T-helper 2 cell treated with Interferon-gamma antibody and Interleukin-4, amounts not matched to agents 5 μg/mL and 100 μg/mL, for 36 hours (primary cell): Measurements from ENCODE around the gene STMN3.
A peak's percentile ranks its signal among the peaks of the same experiment; 100 is the strongest.
"Not testable (repeated sequence)": the region's sequence is repeated elsewhere in the genome, so short reads cannot be mapped to it uniquely, and the experiment has no call there.

Experiments
- DNase-seq: peaks from one replicate; pipeline ENCODE4 v3.0.0; 2021; ENCODE audit warnings: low spot score
- H3K27ac Mint-ChIP-seq: one replicate; pipeline ENCODE4 v1.8.0; 2021; ENCODE audit warnings: mild to moderate bottlenecking, mixed read lengths
- H3K27me3 Mint-ChIP-seq: one replicate; pipeline ENCODE4 v1.8.0; 2021; ENCODE audit warnings: low read depth, mixed read lengths
- H3K36me3 Mint-ChIP-seq: one replicate; pipeline ENCODE4 v1.8.0; 2021; ENCODE audit warnings: low read depth, mixed read lengths
- H3K4me1 Mint-ChIP-seq: one replicate; pipeline ENCODE4 v1.8.0; 2021; ENCODE audit warnings: low read depth, mixed read lengths
- H3K4me3 Mint-ChIP-seq: one replicate; pipeline ENCODE4 v1.8.0; 2022; ENCODE audit warnings: mild to moderate bottlenecking, moderate library complexity, mixed read lengths
- H3K9me3 Mint-ChIP-seq: one replicate; pipeline ENCODE4 v1.8.0; 2021; ENCODE audit warnings: mixed read lengths

STMN3 gene

DNA sequence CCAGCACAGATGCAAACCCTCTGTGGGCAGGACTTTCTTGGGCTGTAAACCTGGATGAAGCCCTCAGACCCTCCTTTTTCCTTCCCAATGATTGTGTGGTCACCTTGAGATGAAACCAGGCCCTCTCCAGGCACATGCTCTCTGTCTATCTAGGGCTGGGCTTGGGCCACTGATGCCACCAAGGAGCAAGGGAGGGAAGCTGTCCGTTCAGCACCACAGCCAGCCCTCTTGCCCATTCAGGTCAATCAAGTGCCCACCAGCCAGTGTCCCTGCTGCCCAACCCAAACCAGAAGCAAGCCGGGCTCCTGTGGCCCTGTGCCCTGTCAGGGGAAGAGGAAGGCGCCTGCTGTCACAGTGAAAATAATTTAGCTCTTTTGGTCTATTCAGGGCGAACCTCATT, 8.0 kb downstream of the STMN3 start:
- peaks cover 8% of the 10 kb centered on the region for H3K27me3 Mint-ChIP-seq
- no peak for DNase-seq
- no peak overlapping the region for H3K4me3 Mint-ChIP-seq

DNA sequence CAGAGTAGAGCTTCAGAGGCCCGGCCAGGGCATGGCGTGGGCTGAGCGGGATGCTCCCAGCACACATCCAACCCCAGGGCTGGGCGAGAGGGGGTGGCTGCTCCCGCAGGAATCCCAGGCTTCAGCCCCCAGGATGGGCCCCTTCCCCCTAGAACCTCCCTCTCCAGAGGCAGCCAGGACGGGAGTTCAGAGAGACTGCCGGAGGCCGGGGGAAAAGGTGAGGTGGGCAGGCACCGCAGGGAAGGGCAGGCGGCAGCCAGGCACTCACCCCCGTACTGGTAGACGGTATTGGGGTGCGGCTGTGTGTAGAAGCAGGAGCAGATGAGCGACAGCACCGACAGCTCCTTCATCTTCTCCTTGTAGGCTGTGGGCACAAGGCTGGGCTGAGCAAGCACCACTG, 9.3 kb downstream of the STMN3 start:
- Mint-ChIP-seq H3K27ac (no peak overlapping the region), H3K4me3 (no peak overlapping the region), H3K27me3 (peaks cover 8% of the 10 kb centered on the region), H3K4me1 (peaks cover 9% of the 10 kb centered on the region), H3K36me3 (peaks cover 9% of the 10 kb centered on the region), H3K9me3 (no peaks in the 10 kb centered on the region)
- no peak for DNase-seq

More for the DNA sequence above, 8.0 kb downstream of the STMN3 start:
- Mint-ChIP-seq H3K27ac (no peak overlapping the region), H3K9me3 (no peaks in the 10 kb centered on the region), H3K36me3 (no peaks in the 10 kb centered on the region), H3K4me1 (peaks cover 1% of the 10 kb centered on the region)

DNA sequence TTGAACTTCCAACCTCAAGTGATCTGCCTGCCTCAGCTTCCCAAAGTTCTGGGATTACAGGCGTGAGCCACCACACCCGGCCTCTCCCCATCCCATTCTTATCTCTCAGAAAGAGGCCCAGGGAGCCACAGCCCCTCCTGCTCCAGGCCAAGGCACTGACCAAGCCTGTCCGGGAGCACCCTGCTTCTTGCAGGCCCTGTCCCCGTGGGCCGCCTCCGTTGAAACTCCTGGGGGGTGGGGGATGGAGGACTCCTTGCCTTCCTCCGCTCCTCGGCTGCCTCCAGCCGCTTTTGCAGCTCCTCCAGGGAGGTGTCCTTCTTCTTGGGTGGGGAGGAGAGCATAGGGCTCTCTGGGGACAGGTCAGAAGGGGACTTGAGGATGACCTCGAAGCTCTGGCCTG, 9.7 kb downstream of the STMN3 start:
- Mint-ChIP-seq H3K27ac (no peak overlapping the region), H3K9me3 (no peaks in the 10 kb centered on the region), H3K27me3 (peaks cover 8% of the 10 kb centered on the region), H3K4me3 (peak overlapping the region; percentile 71), H3K36me3 (peaks cover 9% of the 10 kb centered on the region), H3K4me1 (peaks cover 10% of the 10 kb centered on the region)
- DNase-seq, result no peak

DNA sequence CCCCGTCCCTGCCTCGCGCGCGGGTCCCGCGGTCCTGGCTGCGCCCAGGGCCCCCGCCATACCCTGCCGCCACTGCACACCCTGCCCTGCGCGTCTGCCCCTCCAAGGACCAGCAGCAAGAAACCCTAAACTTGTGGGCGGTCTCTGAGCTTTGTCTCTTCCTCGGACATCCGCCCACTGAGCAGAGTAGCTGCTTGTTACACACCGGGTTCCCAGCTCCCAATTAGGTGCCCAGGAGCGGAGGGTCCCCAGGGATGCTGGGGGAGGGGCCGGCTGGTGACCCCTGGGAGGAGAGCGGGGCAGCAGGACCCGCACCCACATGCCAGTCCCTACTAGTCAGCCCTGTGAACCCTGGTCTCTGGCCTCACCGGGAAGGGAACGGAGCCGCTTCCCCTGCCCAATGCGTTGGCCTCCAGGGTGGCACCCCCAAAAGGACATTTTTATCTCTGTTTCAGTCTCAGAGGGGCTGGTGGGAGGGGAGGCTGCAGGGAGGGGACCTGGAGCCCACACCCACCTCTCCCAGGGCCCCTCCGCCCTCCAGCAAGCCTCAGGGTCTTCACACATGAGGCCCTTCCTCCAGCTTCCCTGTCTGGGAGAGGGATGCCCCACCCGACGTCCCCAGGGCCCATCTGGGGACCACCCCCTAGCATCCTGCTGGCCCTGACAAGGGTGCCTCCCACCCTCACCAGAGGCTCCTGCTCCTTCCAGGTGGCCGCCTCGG, 10.5 kb downstream of the STMN3 start:
- peaks cover 11% of the 10 kb centered on the region for H3K36me3 Mint-ChIP-seq
- peak overlapping the region; percentile 71 for H3K4me3 Mint-ChIP-seq
- DNase-seq, result no peak
- H3K27me3 Mint-ChIP-seq, result peaks cover 8% of the 10 kb centered on the region
- peak overlapping the region; percentile 74 for H3K27ac Mint-ChIP-seq
- peaks cover 13% of the 10 kb centered on the region for H3K4me1 Mint-ChIP-seq
- H3K9me3 Mint-ChIP-seq, result no peaks in the 10 kb centered on the region

DNA sequence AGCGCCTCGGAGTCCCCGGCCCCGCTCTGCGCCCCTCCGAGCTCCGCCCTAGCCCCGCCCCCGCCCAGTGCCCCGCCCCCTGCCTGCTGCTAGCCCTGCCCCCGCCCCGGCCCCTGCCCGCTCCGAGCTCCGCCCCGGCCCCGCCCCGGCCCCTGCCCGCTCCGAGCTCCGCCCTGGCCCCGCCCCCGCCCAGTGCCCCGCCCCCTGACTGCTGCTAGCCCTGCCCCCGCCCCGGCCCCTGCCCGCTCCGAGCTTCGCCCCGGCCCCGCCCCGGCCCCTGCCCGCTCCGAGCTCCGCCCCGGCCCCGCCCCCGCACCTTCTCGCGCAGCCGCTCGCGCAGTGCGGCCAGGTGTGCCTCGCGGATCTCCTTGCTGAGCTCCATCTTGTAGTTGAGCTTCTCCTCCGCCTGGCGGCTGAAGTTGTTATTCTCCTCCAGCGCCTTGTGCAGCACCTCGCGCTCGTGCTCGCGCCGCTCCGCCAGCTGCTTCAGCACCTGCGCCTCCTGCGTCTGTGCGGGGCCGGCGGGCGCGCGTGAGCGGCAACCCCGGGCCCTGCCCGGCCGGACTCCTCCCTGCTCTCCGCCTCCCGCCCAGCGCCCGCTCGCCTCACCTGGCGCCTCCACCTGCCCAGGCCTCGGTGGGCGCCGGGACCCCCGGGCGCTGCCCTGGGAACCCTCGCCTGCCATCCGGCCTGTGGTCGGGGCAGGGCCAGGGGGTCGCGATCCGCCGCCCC, 11.3 kb downstream of the STMN3 start:
- DNase-seq, result peak; percentile 92
- Mint-ChIP-seq H3K36me3 (peaks cover 11% of the 10 kb centered on the region), H3K9me3 (no peaks in the 10 kb centered on the region), H3K27ac (peak overlapping the region; percentile 62), H3K4me1 (peaks cover 19% of the 10 kb centered on the region), H3K4me3 (peak overlapping the region; percentile 51), H3K27me3 (peaks cover 8% of the 10 kb centered on the region)

DNA sequence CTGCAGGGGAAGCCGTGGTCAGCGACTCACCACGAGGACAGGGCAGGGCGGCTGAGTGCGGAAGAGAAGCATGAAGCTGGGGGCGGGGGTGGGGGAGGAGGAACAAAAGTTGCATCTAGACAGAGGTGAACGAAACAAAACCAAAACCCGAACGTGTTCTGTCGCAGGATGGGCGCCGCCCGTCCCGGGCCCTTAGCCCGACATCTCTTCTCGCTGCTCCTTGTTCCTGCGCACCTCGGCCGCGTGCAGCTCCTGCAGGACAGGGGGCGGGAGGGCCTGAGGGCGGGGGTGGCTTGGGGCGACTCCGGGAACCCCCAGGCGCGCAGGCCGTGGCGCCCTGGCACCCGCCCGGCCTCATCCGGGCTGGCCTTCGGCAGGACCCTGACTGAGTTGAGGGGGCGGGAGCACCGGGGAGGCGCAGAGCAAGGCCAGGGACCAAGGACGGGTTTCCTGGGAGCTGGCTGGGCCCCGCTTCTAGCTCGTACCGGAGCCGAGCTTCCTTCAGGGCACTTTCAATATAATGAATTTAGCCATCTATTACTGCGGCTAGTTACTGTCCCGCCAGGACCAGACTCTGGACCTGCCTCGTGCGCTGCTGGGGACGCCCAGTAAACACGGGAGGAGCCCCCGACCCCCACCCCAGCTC, 12.0 kb downstream of the STMN3 start:
- peaks cover 8% of the 10 kb centered on the region for H3K27me3 Mint-ChIP-seq
- peaks cover 11% of the 10 kb centered on the region for H3K36me3 Mint-ChIP-seq
- H3K4me3 Mint-ChIP-seq, result peak overlapping the region; percentile 72
- DNase-seq, result peak; percentile 50
- H3K9me3 Mint-ChIP-seq, result no peaks in the 10 kb centered on the region
- peaks cover 21% of the 10 kb centered on the region for H3K4me1 Mint-ChIP-seq
- peak overlapping the region; percentile 83 for H3K27ac Mint-ChIP-seq

DNA sequence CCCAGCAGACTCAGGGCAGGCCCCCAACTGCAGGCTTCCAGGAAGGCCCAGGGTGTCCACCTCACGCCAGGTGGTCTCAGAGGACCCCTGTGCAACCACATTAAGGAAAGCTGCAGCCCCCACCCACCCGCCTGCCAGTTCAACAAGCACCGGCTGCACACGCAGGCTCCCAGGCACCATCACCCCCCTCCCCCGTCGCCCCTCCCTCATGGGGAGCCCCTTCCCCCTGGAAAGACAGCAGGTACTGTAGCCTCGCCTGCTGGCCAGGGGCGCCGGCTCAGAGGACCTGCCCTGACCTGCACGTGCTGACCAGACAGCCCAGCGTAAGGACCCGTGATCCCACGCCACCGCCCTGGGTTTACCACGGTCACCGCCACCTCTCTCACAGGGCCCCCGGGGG, 12.5 kb downstream of the STMN3 start:
- not testable (repeated sequence) for H3K27me3 Mint-ChIP-seq, H3K9me3 Mint-ChIP-seq, DNase-seq
- peak overlapping the region; percentile 96 for H3K4me3 Mint-ChIP-seq
- peaks cover 25% of the 10 kb centered on the region for H3K4me1 Mint-ChIP-seq
- H3K36me3 Mint-ChIP-seq, result peaks cover 11% of the 10 kb centered on the region
- peak overlapping the region; percentile 100 for H3K27ac Mint-ChIP-seq

DNA sequence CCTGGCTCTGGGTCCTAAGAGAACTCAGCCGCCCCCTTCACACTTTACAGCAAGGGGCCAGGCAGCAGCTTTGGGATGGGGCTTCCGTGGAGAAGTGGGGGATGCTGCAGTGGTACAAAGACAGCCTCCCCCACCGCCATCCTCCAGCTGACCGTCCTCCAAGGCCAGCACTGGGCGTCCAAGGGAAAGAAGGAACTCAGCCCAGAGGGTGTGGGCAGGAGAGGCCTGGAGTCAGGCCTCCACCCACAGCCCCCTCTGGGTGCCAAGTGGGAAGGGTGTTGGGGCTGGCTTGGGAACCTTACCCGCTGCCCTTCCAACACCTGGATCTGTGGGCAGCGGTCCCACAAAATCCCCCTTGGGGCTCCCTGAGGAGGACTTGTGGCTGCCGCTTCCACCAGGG, 13.1 kb downstream of the STMN3 start:
- peak overlapping the region; percentile 96 for H3K4me3 Mint-ChIP-seq
- H3K27ac Mint-ChIP-seq, result peak overlapping the region; percentile 100
- peaks cover 6% of the 10 kb centered on the region for H3K27me3 Mint-ChIP-seq
- H3K9me3 Mint-ChIP-seq, result no peaks in the 10 kb centered on the region
- DNase-seq, result no peak
- peaks cover 11% of the 10 kb centered on the region for H3K36me3 Mint-ChIP-seq
- H3K4me1 Mint-ChIP-seq, result peaks cover 31% of the 10 kb centered on the region

DNA sequence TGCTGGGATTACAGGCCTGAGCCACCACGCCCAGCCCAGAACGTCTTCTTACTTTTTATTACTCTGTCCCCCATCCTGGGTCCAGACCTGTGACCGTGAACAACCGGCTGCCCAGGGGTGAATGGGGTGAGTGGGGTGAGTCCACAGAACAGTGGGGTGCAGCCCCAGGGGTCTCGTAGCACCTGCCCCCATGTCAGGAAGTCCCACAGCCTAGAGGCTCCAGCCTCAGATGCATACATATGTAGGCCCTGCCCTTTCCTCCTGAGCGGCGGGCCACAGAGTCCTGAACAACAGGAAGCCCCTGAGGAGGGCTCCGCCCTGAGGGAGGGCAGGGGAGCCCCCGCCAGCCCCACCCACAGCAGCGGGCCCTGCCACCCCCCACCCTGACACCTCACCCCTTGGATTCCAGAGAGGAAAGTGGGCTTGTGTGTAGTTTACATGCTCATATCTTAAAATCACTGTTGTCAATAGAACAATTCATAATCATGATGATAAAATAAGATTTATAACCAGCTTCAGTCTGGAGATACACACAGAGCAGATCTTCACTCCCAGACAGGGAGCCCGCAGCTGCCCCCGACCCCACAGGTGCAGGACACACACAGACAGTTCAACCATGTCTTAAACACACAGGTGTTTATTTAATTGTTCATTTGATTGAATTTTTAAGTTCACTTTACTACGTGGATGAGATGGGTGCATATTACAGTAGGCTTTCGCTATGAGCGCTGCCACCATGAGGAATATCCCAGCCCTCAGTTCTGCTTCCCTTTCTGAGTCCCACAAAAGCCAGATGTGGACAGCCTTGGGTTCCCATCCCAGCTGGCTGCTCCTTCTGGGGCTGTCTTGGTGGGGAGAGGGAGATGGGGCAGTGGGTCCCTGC, 13.9 kb downstream of the STMN3 start:
- Mint-ChIP-seq H3K27me3 (peaks cover 4% of the 10 kb centered on the region), H3K4me1 (peaks cover 36% of the 10 kb centered on the region), H3K4me3 (peak overlapping the region; percentile 96), H3K27ac (peak overlapping the region; percentile 100), H3K36me3 (peaks cover 11% of the 10 kb centered on the region), H3K9me3 (no peaks in the 10 kb centered on the region)
- peak; percentile 63 for DNase-seq

DNA sequence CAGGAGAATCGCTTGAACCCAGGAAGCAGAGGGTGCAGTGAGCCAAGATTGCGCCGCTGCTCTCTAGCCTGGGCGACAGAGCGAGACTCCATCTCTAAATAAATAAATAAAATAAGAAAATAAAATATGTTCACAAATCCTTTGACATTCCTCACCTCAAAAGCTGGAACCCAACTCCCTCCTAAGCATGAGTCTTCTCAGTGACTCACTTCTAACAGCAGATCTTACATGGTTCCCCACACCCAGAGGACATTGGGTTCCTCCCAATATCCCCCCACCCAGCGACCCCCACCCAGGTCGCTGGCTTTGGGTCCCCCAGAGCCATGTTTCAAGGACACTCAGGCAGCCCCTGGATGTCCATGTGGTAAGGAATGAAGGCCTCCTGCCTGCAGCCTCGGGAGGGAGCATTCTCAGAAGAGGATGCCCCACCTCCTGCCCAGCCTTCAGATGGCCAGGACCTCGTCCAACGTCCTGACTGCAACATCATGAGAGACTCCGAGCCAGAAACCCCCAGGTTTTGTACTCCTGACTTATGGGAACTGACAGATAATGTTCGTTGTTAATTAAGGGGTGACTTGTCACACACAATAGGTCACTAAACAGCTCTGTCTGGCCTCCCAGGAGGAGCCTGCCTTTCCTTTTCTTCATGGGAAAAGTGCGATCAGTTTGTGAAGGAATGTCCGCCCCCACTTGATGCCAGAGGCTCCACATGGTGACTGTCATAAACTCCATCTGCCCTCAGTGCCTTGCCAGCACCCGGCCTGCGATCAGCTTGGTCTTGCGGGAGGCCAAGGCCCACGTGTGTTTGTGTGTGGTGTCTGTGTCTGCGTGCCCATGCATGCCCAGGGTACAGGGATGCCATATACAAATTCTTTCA, 16.2 kb downstream of the STMN3 start:
- Mint-ChIP-seq H3K36me3 (peaks cover 11% of the 10 kb centered on the region), H3K4me3 (peak overlapping the region; percentile 43), H3K27ac (peak overlapping the region; percentile 97), H3K4me1 (peaks cover 40% of the 10 kb centered on the region), H3K27me3 (no peaks in the 10 kb centered on the region), H3K9me3 (no peaks in the 10 kb centered on the region)
- DNase-seq, result no peak

DNA sequence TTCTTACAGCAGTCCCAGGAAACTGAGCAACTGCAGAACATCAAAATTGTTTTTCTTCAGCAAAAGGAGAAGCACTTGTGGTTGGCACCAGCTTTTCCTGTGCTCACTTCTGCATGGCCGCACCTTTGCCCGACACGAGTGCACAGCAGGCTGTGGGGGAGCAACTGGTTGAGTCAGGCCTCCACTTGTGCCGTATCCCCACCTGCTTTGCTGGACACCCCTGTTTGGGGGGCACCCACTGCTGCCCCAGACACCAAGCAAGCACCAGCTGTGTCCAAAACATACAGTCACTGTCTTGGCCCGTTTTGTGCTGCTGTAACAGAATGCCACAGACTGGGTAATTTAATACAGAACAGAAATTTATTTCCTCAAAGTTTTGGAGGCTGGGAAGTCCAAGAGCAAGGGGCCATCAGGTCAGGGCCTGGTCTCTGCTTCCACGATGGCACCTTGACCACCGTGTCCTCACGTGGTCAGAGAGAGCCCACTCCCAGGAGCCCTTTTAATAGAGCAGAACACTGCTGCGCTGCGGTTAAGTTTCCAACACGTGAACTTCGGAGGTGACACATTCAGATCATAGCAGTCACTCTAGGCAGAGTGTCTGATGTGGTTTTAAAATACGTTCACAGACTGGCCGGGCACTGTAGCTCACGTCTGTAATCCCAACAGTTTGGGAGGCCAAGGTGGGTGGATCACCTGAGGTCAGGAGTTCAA, 17.6 kb downstream of the STMN3 start:
- peak; percentile 77 for DNase-seq
- Mint-ChIP-seq H3K36me3 (peaks cover 11% of the 10 kb centered on the region), H3K27me3 (no peaks in the 10 kb centered on the region), H3K4me1 (peaks cover 40% of the 10 kb centered on the region), H3K27ac (peak overlapping the region; percentile 97), H3K9me3 (no peaks in the 10 kb centered on the region), H3K4me3 (peak overlapping the region; percentile 78)

DNA sequence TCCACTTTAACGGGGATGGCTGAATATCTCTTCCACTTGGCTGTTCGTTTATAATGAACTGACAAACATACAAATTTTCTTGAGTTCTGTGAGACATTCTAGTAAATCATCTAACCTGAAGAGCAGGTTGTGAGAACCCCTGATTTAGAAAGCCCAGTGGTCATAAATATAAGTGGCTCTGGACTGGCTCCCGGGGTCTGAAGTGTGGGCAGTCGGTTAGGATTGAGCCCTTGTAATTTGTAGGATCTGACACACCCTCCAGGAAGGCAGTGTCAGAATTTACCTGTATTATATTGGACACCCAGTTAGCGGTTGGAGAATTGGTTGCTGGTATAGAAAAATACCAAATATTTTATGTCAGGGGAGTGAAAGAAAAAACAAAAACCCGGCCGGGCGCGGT, 19.5 kb downstream of the STMN3 start:
- Mint-ChIP-seq H3K27me3 (no peaks in the 10 kb centered on the region), H3K36me3 (peaks cover 8% of the 10 kb centered on the region), H3K27ac (peak overlapping the region; percentile 76), H3K9me3 (no peaks in the 10 kb centered on the region), H3K4me3 (peak overlapping the region; percentile 49), H3K4me1 (peaks cover 34% of the 10 kb centered on the region)
- DNase-seq, result no peak
